NCI-H2196 (cell line): Measurements from ENCODE around the gene GPR42.
"Not testable (repeated sequence)": the region's sequence is repeated elsewhere in the genome, so short reads cannot be mapped to it uniquely, and the experiment has no call there.

Experiments
- DNase-seq: peaks from one replicate; lab custom pipeline; 2025; ENCODE audit not compliant: unreplicated experiment; lab: John Stamatoyannopoulos, UW

Gene GPR42

GRCh38 chr19:35362261-35363000 is 8.4 kb upstream of the GPR42 start:
- no peak for DNase-seq

- DNase-seq = no peak
These were observed 7.8 kb upstream of the GPR42 start for GRCh38 chr19:35363001-35363590.

- no peak for DNase-seq
These were observed 7.0 kb upstream of the GPR42 start for GRCh38 chr19:35363711-35364425.

GRCh38 chr19:35365303-35365702 is 5.6 kb upstream of the GPR42 start:
- no peak for DNase-seq

GRCh38 chr19:35368378-35368777 is 2.5 kb upstream of the GPR42 start:
- no peak for DNase-seq

- no peak for DNase-seq
These were observed 1.3 kb upstream of the GPR42 start for GRCh38 chr19:35369522-35369921.

- DNase-seq = no peak
These were observed 2.6 kb downstream of the GPR42 start for GRCh38 chr19:35373492-35373891.

- DNase-seq = not testable (repeated sequence)
These were observed 3.2 kb downstream of the GPR42 start for GRCh38 chr19:35374031-35374430.

- DNase-seq = no peak
These were observed 4.8 kb downstream of the GPR42 start for GRCh38 chr19:35375505-35376307.

GRCh38 chr19:35377656-35378055 is 6.8 kb downstream of the GPR42 start:
- no peak for DNase-seq

GRCh38 chr19:35378356-35378755 is 7.5 kb downstream of the GPR42 start:
- no peak for DNase-seq

- not testable (repeated sequence) for DNase-seq
These were observed 8.7 kb downstream of the GPR42 start for GRCh38 chr19:35379545-35379944.

GRCh38 chr19:35379992-35380391 is 9.1 kb downstream of the GPR42 start:
- no peak for DNase-seq

GRCh38 chr19:35380450-35381124 is 9.7 kb downstream of the GPR42 start:
- no peak for DNase-seq

GRCh38 chr19:35381318-35381717 is 10.4 kb downstream of the GPR42 start:
- no peak for DNase-seq

- DNase-seq = no peak
These were observed 11.1 kb downstream of the GPR42 start for GRCh38 chr19:35381926-35382325.

GRCh38 chr19:35383536-35383935 is 12.7 kb downstream of the GPR42 start:
- DNase-seq = no peak

- DNase-seq = no peak
These were observed 17.6 kb downstream of the GPR42 start for GRCh38 chr19:35388277-35389054.

- DNase-seq = no peak
These were observed 18.5 kb downstream of the GPR42 start for GRCh38 chr19:35389192-35389861.
